Prostate gland (tissue), 2 donors: Measurements from ENCODE around the gene TECR.

Experiments
- CTCF ChIP-seq, 4 experiments: fragments of 200-600 bp in 2 of 4; fragments of 450-650 bp in 2 of 4; sonication (generic) in 2 of 4; IDR thresholded peaks; 1 replicate in 3 of 4; 2 replicates in 1 of 4; pipeline ENCODE4 v1.5.1; 2016 to 2019; ENCODE audit warnings: antibody characterized with exemption in 4 of 4, mild to moderate bottlenecking in 2 of 4, moderate library complexity in 2 of 4
- POLR2A ChIP-seq: fragments of 450-650 bp; IDR thresholded peaks from one replicate; pipeline ENCODE4 v1.6.1; 2016; ENCODE audit warnings: antibody characterized with exemption, mild to moderate bottlenecking

DNA sequence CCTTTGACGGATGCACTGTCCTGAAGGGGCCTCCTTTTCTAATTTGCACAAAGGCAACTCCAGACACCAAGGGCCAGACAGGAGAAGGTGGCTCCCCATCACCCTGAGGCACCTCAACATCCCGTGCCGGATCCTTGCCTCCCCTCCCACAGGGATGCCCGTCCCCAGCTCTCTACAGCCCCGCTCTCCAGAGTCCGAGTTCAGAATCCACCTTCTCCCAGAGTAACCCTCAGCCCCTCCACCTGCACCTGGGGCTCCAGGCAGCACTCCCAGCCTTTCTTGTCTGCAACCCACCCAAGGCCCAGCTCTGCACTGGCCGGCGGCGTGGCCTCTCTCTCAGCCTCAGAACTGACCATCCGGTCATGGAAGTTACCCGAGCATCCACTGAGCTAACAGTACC is 37.7 kb downstream of the TECR start:
- TF ChIP-seq CTCF (IDR thresholded peaks at IDR 0.05) (no peak), POLR2A (no peak)
